ENCODE measurements around the gene ARF1.

ARF1 gene

GRCh38 chr1:228122921-228123441 lies 40.5 kb downstream of the ARF1 start:
- DNase-seq (ENCODE audit: low read depth), result no peak

- DNase-seq (ENCODE audit: low read depth), result no peak
Measured at GRCh38 chr1:228123505-228123904, 41.0 kb downstream of the ARF1 start.

- no peak for DNase-seq (ENCODE audit: low read depth)
Measured at GRCh38 chr1:228125185-228125584, 42.7 kb downstream of the ARF1 start.

- DNase-seq (ENCODE audit: low read depth), result no peak
Measured at GRCh38 chr1:228131766-228132165, 49.3 kb downstream of the ARF1 start.

- no peak for DNase-seq (ENCODE audit: low read depth)
Measured at GRCh38 chr1:228134591-228134990, 52.1 kb downstream of the ARF1 start.

GRCh38 chr1:228136901-228137300 lies 54.4 kb downstream of the ARF1 start:
- DNase-seq (ENCODE audit: low read depth), result no peak

- DNase-seq (ENCODE audit: low read depth), result no peak
Measured at GRCh38 chr1:228139406-228139930, 57.0 kb downstream of the ARF1 start.

GRCh38 chr1:228139931-228140723 lies 57.6 kb downstream of the ARF1 start, which contains the start of gene GUK1:
Gene GUK1, plus strand, starts transcription at chr1:228140279. Its CDS starts 24 bp downstream, at chr1:228140303.
- DNase-seq (ENCODE audit: low read depth), result peak; percentile 100

GRCh38 chr1:228140724-228141225 lies 58.3 kb downstream of the ARF1 start:
- DNase-seq (ENCODE audit: low read depth), result no peak

GRCh38 chr1:228141226-228142044 lies 58.9 kb downstream of the ARF1 start:
- DNase-seq (ENCODE audit: low read depth), result no peak

GRCh38 chr1:228142155-228142691 lies 59.7 kb downstream of the ARF1 start:
- DNase-seq (ENCODE audit: low read depth), result no peak

GRCh38 chr1:228142701-228143136 lies 60.2 kb downstream of the ARF1 start:
- DNase-seq (ENCODE audit: low read depth), result no peak

- no peak for DNase-seq (ENCODE audit: low read depth)
Measured at GRCh38 chr1:228143480-228144192, 61.1 kb downstream of the ARF1 start.

- no peak for DNase-seq (ENCODE audit: low read depth)
Measured at GRCh38 chr1:228144193-228144992, 61.9 kb downstream of the ARF1 start.

GRCh38 chr1:228144993-228145343 lies 62.5 kb downstream of the ARF1 start:
- no peak for DNase-seq (ENCODE audit: low read depth)

GRCh38 chr1:228145463-228146416 lies 63.2 kb downstream of the ARF1 start:
- no peak for DNase-seq (ENCODE audit: low read depth)

GRCh38 chr1:228146417-228147150 lies 64.1 kb downstream of the ARF1 start:
- no peak for DNase-seq (ENCODE audit: low read depth)

GRCh38 chr1:228147151-228147693 lies 64.7 kb downstream of the ARF1 start:
- DNase-seq (ENCODE audit: low read depth), result no peak

Data from T follicular helper cell (primary cell).